K562 (cell line): ENCODE data around the gene CBFA2T2. TPM values are rescaled to one million over a fixed set of nuclear protein-coding genes. Genes with fewer than 3 reads are reported as not detected.
A peak's percentile ranks its signal among the peaks of the same experiment; 100 is the strongest.

Experiments used
- AFF1 ChIP-seq, 2 experiments: fragments of 450-650 bp; IDR thresholded peaks; 2 replicates each; pipeline ENCODE4 v1.6.1; 2018; ENCODE audit warnings: mild to moderate bottlenecking in 2 of 2, low read depth in 1 of 2; ENCODE audit not compliant: partially characterized antibody in 2 of 2
- ARID1B ChIP-seq: fragments of 450-650 bp; IDR thresholded peaks from 2 replicates; pipeline ENCODE4 v1.6.1; 2016; ENCODE audit warnings: antibody characterized with exemption, mild to moderate bottlenecking, inconsistent platforms
- BRF2 ChIP-seq: IDR thresholded peaks from 3 replicates; pipeline ENCODE4 v1.6.1; 2011; ENCODE audit warnings: borderline replicate concordance, mild to moderate bottlenecking; ENCODE audit not compliant: insufficient read length, insufficient read depth
- HNRNPH1 ChIP-seq: fragments of 200-400 bp; formaldehyde crosslinking; optimal IDR thresholded peaks from 2 replicates; pipeline ENCODE3; 2017; ENCODE audit warnings: low read depth, mild to moderate bottlenecking, low read length, moderate library complexity
- HNRNPUL1 ChIP-seq: fragments of 200-400 bp; formaldehyde crosslinking; IDR thresholded peaks from 2 replicates; pipeline ENCODE4 v1.6.1; 2017; ENCODE audit warnings: low read length
- MNT ChIP-seq, 2 experiments: fragments of 450-650 bp; conservative IDR thresholded peaks; 2 replicates each; pipeline ENCODE4 v1.6.1; 2017; ENCODE audit warnings: mild to moderate bottlenecking in 2 of 2, moderate library complexity in 2 of 2
- PCBP1 ChIP-seq: fragments of 200-400 bp; formaldehyde crosslinking; IDR thresholded peaks from 2 replicates; pipeline ENCODE4 v1.6.1; 2018; ENCODE audit warnings: mild to moderate bottlenecking, low read depth, low read length; ENCODE audit not compliant: poor library complexity, severe bottlenecking
- RBM14 ChIP-seq: fragments of 200-400 bp; formaldehyde crosslinking; IDR thresholded peaks from 2 replicates; pipeline ENCODE4 v1.6.1; 2018; ENCODE audit warnings: low read depth, mild to moderate bottlenecking, low read length, moderate library complexity, borderline replicate concordance; ENCODE audit not compliant: insufficient read depth
- RERE ChIP-seq: sonication (generic); formaldehyde crosslinking; IDR thresholded peaks from 2 replicates; pipeline ENCODE4 v1.8.0; 2023; ENCODE audit warnings: missing genetic modification reagents, mild to moderate bottlenecking, borderline replicate concordance
- RFX5 ChIP-seq: IDR thresholded peaks from 2 replicates; pipeline ENCODE4 v1.6.1; 2011; ENCODE audit warnings: low read depth, mild to moderate bottlenecking, improper control_type of control experiment, low read length
- SRSF1 ChIP-seq: fragments of 200-400 bp; formaldehyde crosslinking; IDR thresholded peaks from 2 replicates; pipeline ENCODE4 v1.6.1; 2017; ENCODE audit warnings: mild to moderate bottlenecking, low read depth, low read length, moderate library complexity
- ZNF134 ChIP-seq: fragments of 250-450 bp; sonication (Bioruptor Pico); conservative IDR thresholded peaks from 2 replicates; pipeline ENCODE4 v1.4.0; 2020
- ZNF561 ChIP-seq: fragments of 450-650 bp; formaldehyde crosslinking; conservative IDR thresholded peaks from 2 replicates; pipeline ENCODE4 v1.4.0; 2020; ENCODE audit warnings: mild to moderate bottlenecking, moderate library complexity
- polyA plus RNA-seq, 8 experiments: library from polyadenylated mRNA; depleted of rRNA in 4 of 8; stranded (reverse) in 5 of 8; unstranded in 3 of 8; fragments of >200 nt; fragmentation: Nextera tagmentation in 2 of 8; fragmentation: Illumina TruSeq in 1 of 8; extraction: Ambion mirVana in 2 of 8; extraction: Trizol in 1 of 8; gene quantifications; 2 replicates each; pipeline versions ENCODE4 v1.2.1 to v1.2.3, GENCODE V29; 2011 to 2014; ENCODE audit warnings: inconsistent platforms in 1 of 8, missing spikeins in 1 of 8
- total RNA-seq, 7 experiments: library from RNA; depleted of rRNA in 6 of 7; stranded (reverse); fragments of >200 nt in 6 of 7; fragmentation: Illumina TruSeq in 2 of 7; extraction: Trizol in 2 of 7; gene quantifications; 2 replicates each; pipeline versions ENCODE4 v1.2.1 to v1.2.3, GENCODE V29; 2011 to 2021; ENCODE audit warnings: low replicate concordance in 1 of 7

The CBFA2T2 gene
- total and polyA plus RNA-seq, 9 of the 15 experiments (the other 6 are each of a cell fraction or from before 2014, with no cell fraction given), result 0.27 to 9.6 (median 5.8) TPM

- TF ChIP-seq MNT (conservative IDR thresholded peaks at IDR 0.05), result peak; percentile 66 to 88
- TF ChIP-seq HNRNPH1, result no peak
- no peak for TF ChIP-seq ZNF561
- no peak; the same call in 1 of the 2 replicates for TF ChIP-seq ZNF134 (CRISPR knock-in tag)
- 0 out of 2 replicates have a peak, but pooled peaks have one; percentile 38 for TF ChIP-seq ARID1B
- no peak for TF ChIP-seq BRF2
- no peak for TF ChIP-seq RERE
- TF ChIP-seq HNRNPUL1, result no peak
- TF ChIP-seq RFX5, result no peak
- TF ChIP-seq SRSF1, result no peak
- peak in 1 of 2 experiments; percentile 54 for TF ChIP-seq AFF1 (IDR thresholded peaks at IDR 0.05; ENCODE audit: low read depth in 1 of 2, partially characterized antibody in 2 of 2)
- peak; percentile 12 for TF ChIP-seq PCBP1
- no peak for TF ChIP-seq RBM14
Measured at GRCh38 chr20:33489495-33490022, 337 bp upstream of the CBFA2T2 start (continued).
